HG02610 (cell line): ENCODE results near the gene PLA2G4A.

ENCODE experiments used
- ATAC-seq: cut with Tn5 transposase; IDR thresholded peaks from one replicate; pipeline ENCODE4 v1.9.1; 2021; ENCODE audit warnings: mild to moderate bottlenecking, moderate library complexity; ENCODE audit not compliant: unreplicated experiment

PLA2G4A gene

GRCh38 chr1:186974774-186975181, 146.0 kb downstream of the PLA2G4A start:
- ATAC-seq: no peak

GRCh38 chr1:186975220-186975619, 146.5 kb downstream of the PLA2G4A start:
- no peak for ATAC-seq

GRCh38 chr1:186976700-186977099, 148.0 kb downstream of the PLA2G4A start:
- no peak for ATAC-seq

- no peak for ATAC-seq
These were observed 148.7 kb downstream of the PLA2G4A start for GRCh38 chr1:186977266-186977957.

- peak; percentile 62 for ATAC-seq
These were observed 150.1 kb downstream of the PLA2G4A start for GRCh38 chr1:186978596-186979556.

- ATAC-seq: no peak
These were observed 151.7 kb downstream of the PLA2G4A start for GRCh38 chr1:186980400-186980799.

GRCh38 chr1:186982116-186982515, 153.4 kb downstream of the PLA2G4A start:
- no peak for ATAC-seq

GRCh38 chr1:186983327-186983726, 154.6 kb downstream of the PLA2G4A start:
- no peak for ATAC-seq

GRCh38 chr1:186984959-186985358, 156.2 kb downstream of the PLA2G4A start:
- ATAC-seq: no peak

- peak; percentile 66 for ATAC-seq
These were observed 157.2 kb downstream of the PLA2G4A start for GRCh38 chr1:186985889-186986491.

GRCh38 chr1:186987065-186987464, 158.3 kb downstream of the PLA2G4A start:
- ATAC-seq: no peak

- ATAC-seq: no peak
These were observed 159.0 kb downstream of the PLA2G4A start for GRCh38 chr1:186987769-186988168.

- ATAC-seq: no peak
These were observed 165.2 kb downstream of the PLA2G4A start for GRCh38 chr1:186993996-186994395.

- no peak for ATAC-seq
These were observed 166.1 kb downstream of the PLA2G4A start for GRCh38 chr1:186994897-186995296.

GRCh38 chr1:186996816-186997215, 168.1 kb downstream of the PLA2G4A start:
- ATAC-seq: no peak

- ATAC-seq: no peak
These were observed 169.1 kb downstream of the PLA2G4A start for GRCh38 chr1:186997877-186998276.

GRCh38 chr1:186999506-186999905, 170.8 kb downstream of the PLA2G4A start:
- ATAC-seq: no peak

- ATAC-seq: no peak
These were observed 172.6 kb downstream of the PLA2G4A start for GRCh38 chr1:187001198-187001889.

GRCh38 chr1:187003353-187003752, 174.6 kb downstream of the PLA2G4A start:
- ATAC-seq: no peak

- no peak for ATAC-seq
These were observed 178.1 kb downstream of the PLA2G4A start for GRCh38 chr1:187006896-187007295.

- ATAC-seq: no peak
These were observed 180.6 kb downstream of the PLA2G4A start for GRCh38 chr1:187009320-187009719.
